Hepatocyte (in vitro differentiated cells): ENCODE results near the gene VPS29. TPM values are rescaled to one million over a fixed set of nuclear protein-coding genes. Genes with fewer than 3 reads are reported as not detected.

Experiments
- DNase-seq: peaks from one replicate; pipeline ENCODE4 v3.0.0-alpha.2; 2016; ENCODE audit warnings: low spot score
- H2AFZ ChIP-seq: fragments of 200-600 bp; sonication (generic); 2 replicates; pipeline ENCODE4 v1.6.0; 2016; ENCODE audit warnings: antibody characterized with exemption, mild to moderate bottlenecking
- H3K27ac ChIP-seq: fragments of 200-600 bp; sonication (generic); 2 replicates; pipeline ENCODE4 v1.5.1; 2016; ENCODE audit warnings: mild to moderate bottlenecking
- H3K27me3 ChIP-seq: fragments of 200-600 bp; sonication (generic); 2 replicates; pipeline ENCODE4 v1.6.1; 2016
- H3K36me3 ChIP-seq: fragments of 200-600 bp; sonication (generic); replicated peaks from 2 replicates; pipeline ENCODE4 v1.5.1; 2016; ENCODE audit warnings: low read depth; ENCODE audit not compliant: insufficient read depth
- H3K4me1 ChIP-seq: fragments of 200-600 bp; sonication (generic); 2 replicates; pipeline ENCODE4 v1.5.1; 2016; ENCODE audit warnings: mild to moderate bottlenecking, moderate library complexity; ENCODE audit not compliant: insufficient read depth
- H3K4me2 ChIP-seq: fragments of 200-600 bp; sonication (generic); 2 replicates; pipeline ENCODE4 v1.6.0; 2016
- H3K4me3 ChIP-seq: fragments of 200-600 bp; sonication (generic); 2 replicates; pipeline ENCODE4 v1.5.1; 2016; ENCODE audit warnings: mild to moderate bottlenecking
- H3K79me2 ChIP-seq: fragments of 200-600 bp; sonication (generic); 2 replicates; pipeline ENCODE4 v1.6.0; 2017; ENCODE audit warnings: mild to moderate bottlenecking
- H3K9me2 ChIP-seq: fragments of 200-600 bp; sonication (generic); replicated peaks from 2 replicates; pipeline ENCODE4 v1.6.0; 2017; ENCODE audit warnings: mild to moderate bottlenecking; ENCODE audit not compliant: insufficient read depth
- H3K9me3 ChIP-seq: fragments of 200-600 bp; sonication (generic); 2 replicates; pipeline ENCODE4 v1.5.1; 2016; ENCODE audit warnings: low read depth, mild to moderate bottlenecking
- H4K20me1 ChIP-seq: fragments of 200-600 bp; sonication (generic); 2 replicates; pipeline ENCODE4 v1.6.0; 2016; ENCODE audit warnings: mild to moderate bottlenecking; ENCODE audit not compliant: insufficient read depth, poor library complexity, severe bottlenecking
- EZH2 ChIP-seq: fragments of 200-600 bp; sonication (generic); IDR thresholded peaks from 2 replicates; pipeline ENCODE4 v1.6.1; 2016; ENCODE audit warnings: antibody characterized with exemption, mild to moderate bottlenecking, borderline replicate concordance
- EZH2phosphoT487 ChIP-seq: fragments of 200-600 bp; sonication (generic); IDR thresholded peaks from one replicate; pipeline ENCODE4 v1.6.1; 2018; ENCODE audit warnings: antibody characterized with exemption, mild to moderate bottlenecking, low read depth, moderate library complexity; ENCODE audit not compliant: unreplicated experiment, severe bottlenecking
- WGBS: methylation state at CpG from one replicate; pipeline ENCODE4 v1.1.6; 2016; ENCODE audit warnings: low lambda C conversion rate; ENCODE audit errors: missing lambda C conversion rate; 5-methylcytosine and 5-hydroxymethylcytosine counted together
- polyA plus RNA-seq: library from polyadenylated mRNA; unstranded; fragments of >200 nt; fragmentation: Nextera tagmentation; extraction: Ambion mirVana; gene quantifications from 2 replicates; pipeline ENCODE4 v1.2.1, GENCODE V29; 2016
- total RNA-seq: library from RNA; depleted of rRNA; stranded (reverse); fragments of >200 nt; gene quantifications from 2 replicates; pipeline ENCODE4 v1.2.3, GENCODE V29; 2014
- TF ChIP-seq, protein P1 (sequence below): fragments of 200-600 bp; sonication (generic); IDR thresholded peaks from 2 replicates; pipeline ENCODE4 v1.5.1; 2016; ENCODE audit warnings: antibody characterized with exemption, mild to moderate bottlenecking; ENCODE audit not compliant: poor library complexity

VPS29 gene
- total and polyA plus RNA-seq, 2 experiments from 2014 or later = 102 to 176 TPM

DNA sequence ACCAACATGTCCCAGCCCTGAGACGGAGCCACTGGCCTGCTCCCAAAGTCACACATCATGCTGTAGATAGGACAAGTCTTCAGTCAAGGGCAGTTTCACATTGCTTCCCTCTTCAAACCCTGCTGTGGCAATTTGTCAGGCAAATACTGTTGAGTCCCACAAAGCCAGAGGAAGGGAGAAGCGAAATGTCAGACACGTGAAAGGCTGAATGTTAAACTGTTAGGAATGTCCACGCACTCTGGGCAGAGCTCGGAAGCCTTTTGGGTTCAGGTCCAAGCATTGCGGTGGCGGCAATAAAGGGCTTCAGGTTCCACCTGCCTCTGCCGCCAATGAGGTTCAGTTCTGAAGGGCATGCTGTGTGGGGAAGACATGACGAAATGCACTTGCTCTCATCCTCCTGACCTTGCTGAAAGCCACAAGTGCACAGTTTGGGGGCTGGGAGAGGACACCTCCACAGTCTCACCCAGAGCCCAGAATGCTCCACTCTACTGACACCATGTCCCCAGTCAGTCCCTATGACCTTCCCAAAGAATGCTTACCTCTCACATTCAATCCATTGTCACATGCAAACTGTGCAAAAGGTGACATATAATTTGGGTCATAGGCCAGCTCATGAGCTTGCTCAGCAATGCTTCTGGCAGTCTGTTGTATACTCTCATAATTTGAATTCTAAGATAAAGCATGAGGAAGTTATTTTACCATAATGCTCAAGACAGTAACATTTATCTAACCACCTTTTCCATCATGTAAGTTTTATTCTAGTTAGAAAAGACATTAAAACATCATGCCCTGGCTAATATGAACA, 35.9 kb upstream of the VPS29 start:
- Histone ChIP-seq H3K27me3 (no peaks in the 10 kb centered on the region), H3K36me3 (no peaks in the 10 kb centered on the region), H2AFZ (no peak overlapping the region), H3K79me2 (peaks cover 12% of the 10 kb centered on the region), H3K9me2 (no peaks in the 10 kb centered on the region), H3K4me2 (no peak overlapping the region), H3K9me3 (no peaks in the 10 kb centered on the region), H3K27ac (peak overlapping the region; percentile 65), H4K20me1 (no peaks in the 10 kb centered on the region), H3K4me1 (peaks cover 14% of the 10 kb centered on the region), H3K4me3 (no peak overlapping the region)
- 94% methylated on average over 9 of the region's 9 CpGs for WGBS
- TF ChIP-seq, protein P1, sequence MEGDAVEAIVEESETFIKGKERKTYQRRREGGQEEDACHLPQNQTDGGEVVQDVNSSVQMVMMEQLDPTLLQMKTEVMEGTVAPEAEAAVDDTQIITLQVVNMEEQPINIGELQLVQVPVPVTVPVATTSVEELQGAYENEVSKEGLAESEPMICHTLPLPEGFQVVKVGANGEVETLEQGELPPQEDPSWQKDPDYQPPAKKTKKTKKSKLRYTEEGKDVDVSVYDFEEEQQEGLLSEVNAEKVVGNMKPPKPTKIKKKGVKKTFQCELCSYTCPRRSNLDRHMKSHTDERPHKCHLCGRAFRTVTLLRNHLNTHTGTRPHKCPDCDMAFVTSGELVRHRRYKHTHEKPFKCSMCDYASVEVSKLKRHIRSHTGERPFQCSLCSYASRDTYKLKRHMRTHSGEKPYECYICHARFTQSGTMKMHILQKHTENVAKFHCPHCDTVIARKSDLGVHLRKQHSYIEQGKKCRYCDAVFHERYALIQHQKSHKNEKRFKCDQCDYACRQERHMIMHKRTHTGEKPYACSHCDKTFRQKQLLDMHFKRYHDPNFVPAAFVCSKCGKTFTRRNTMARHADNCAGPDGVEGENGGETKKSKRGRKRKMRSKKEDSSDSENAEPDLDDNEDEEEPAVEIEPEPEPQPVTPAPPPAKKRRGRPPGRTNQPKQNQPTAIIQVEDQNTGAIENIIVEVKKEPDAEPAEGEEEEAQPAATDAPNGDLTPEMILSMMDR = no peak
- TF ChIP-seq EZH2phosphoT487 = no peak
- no peak for TF ChIP-seq EZH2
- peak; percentile 12 for DNase-seq

DNA sequence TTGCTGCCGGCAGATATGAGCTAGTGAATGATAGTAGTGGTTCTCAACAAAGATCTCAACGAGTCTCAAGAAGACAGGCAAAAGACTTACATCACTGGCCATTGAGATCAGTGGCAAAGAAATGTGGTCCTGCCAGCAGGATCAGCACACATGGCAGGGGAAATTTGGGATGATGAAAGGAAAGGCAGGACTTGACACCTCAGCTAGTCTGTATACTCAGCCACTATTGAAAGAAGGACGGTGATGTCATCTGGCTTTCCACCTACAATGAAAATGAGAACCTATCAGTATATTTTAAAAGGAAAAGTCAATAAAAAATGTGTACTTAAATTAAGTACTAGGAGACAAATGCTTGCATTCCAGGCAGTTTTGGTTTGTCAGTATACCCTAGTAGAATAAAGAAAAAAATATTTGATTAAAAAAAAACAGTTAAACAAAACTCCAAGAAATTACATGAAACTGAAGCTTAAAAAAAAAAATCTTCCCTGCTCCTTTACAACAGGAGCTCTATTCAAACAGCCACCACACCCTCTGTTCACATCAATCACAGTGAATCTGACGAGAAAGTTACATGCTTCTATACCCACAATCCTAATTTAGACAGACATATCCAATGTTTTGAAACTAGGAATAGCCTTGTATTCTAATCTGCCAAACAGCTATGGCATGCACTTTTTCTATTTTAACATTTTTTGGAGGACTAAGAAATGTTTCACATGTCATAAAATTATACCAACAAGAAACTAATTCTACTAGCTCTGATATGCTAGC, 35.1 kb upstream of the VPS29 start:
- Histone ChIP-seq H2AFZ (no peak overlapping the region), H4K20me1 (no peaks in the 10 kb centered on the region), H3K9me2 (no peaks in the 10 kb centered on the region), H3K4me1 (peaks cover 16% of the 10 kb centered on the region), H3K79me2 (peaks cover 14% of the 10 kb centered on the region), H3K36me3 (no peaks in the 10 kb centered on the region), H3K9me3 (no peaks in the 10 kb centered on the region), H3K27ac (peak overlapping the region; percentile 65), H3K4me3 (no peak overlapping the region), H3K27me3 (no peaks in the 10 kb centered on the region), H3K4me2 (no peak overlapping the region)
- no peak for DNase-seq
- TF ChIP-seq EZH2 (no peak), EZH2phosphoT487 (no peak)
- TF ChIP-seq, protein P1 = no peak
- 93% methylated on average over 4 of the region's 4 CpGs for whole genome bisulfite sequencing

DNA sequence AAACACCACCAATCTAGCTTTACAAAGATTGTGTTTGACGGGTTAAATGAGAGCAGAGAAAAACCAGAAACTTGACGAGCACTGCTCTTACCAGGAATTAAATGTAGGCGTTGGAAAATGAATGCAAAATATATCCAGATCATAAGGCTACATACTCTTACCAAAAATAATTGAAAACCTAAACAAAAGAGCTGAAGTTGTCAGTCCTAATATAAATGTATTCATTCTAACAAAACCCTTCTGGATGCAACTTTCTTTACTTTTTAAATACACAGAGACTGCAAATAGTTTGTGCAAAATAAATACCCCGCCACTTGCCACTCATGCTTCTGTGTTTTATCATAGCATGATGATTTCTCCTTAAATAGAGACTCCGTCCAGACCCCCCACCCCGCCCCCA, 32.9 kb upstream of the VPS29 start:
- Histone ChIP-seq H3K4me2 (no peak overlapping the region), H3K4me1 (peaks cover 16% of the 10 kb centered on the region), H3K79me2 (peaks cover 10% of the 10 kb centered on the region), H3K36me3 (no peaks in the 10 kb centered on the region), H3K9me2 (no peaks in the 10 kb centered on the region), H3K9me3 (no peaks in the 10 kb centered on the region), H4K20me1 (no peaks in the 10 kb centered on the region), H3K27me3 (no peaks in the 10 kb centered on the region), H3K4me3 (no peak overlapping the region), H3K27ac (no peak overlapping the region), H2AFZ (no peak overlapping the region)
- DNase-seq = no peak
- 89% methylated on average over 6 of the region's 6 CpGs for WGBS
- TF ChIP-seq, protein P1 = no peak
